Adrenal gland (tissue), 12 donors: ENCODE measurements around the gene SEC11A. TPM values are rescaled to one million over a fixed set of nuclear protein-coding genes. Genes with fewer than 3 reads are reported as not detected.
A peak's percentile ranks its signal among the peaks of the same experiment; 100 is the strongest.

Experiments
- DNase-seq, 7 donors: peaks; one replicate each; pipeline ENCODE4 v3.0.0-alpha.2; 2019 to 2020
- H3K27ac ChIP-seq, 5 donors: fragments of 200-600 bp; sonication (generic) in 4 of 5; 1 replicate in 3 of 5; 2 replicates in 2 of 5; pipeline versions ENCODE4 v1.5.1 to v1.8.0; 2016 to 2020; ENCODE audit warnings: mild to moderate bottlenecking in 1 of 5
- H3K27me3 ChIP-seq: fragments of 200-600 bp; 2 replicates; pipeline ENCODE4 v1.8.0; 2021
- H3K36me3 ChIP-seq, 2 donors: fragments of 200-600 bp; replicated peaks in 1 of 2; 1 replicate in 1 of 2; 2 replicates in 1 of 2; pipeline versions ENCODE4 v1.5.1 to v1.8.0; 2018 to 2022
- H3K4me1 ChIP-seq, 2 donors: fragments of 200-600 bp; replicated peaks in 1 of 2; 1 replicate in 1 of 2; 2 replicates in 1 of 2; pipeline versions ENCODE4 v1.5.1 to v1.8.0; 2018 to 2021
- H3K4me3 ChIP-seq, 4 donors: fragments of 200-600 bp; sonication (generic) in 3 of 4; one replicate each; pipeline ENCODE4 v1.5.1; 2016 to 2018
- H3K9me3 ChIP-seq, 3 donors: fragments of 200-600 bp; sonication (generic) in 1 of 3; replicated peaks in 1 of 3; 1 replicate in 2 of 3; 2 replicates in 1 of 3; pipeline versions ENCODE4 v1.5.1 to v1.8.0; 2016 to 2021
- POLR2A ChIP-seq, 2 donors: fragments of 450-650 bp; IDR thresholded peaks; one replicate each; pipeline ENCODE4 v1.6.1; 2017; ENCODE audit warnings: antibody characterized with exemption in 2 of 2, mild to moderate bottlenecking in 2 of 2, moderate library complexity in 1 of 2
- WGBS, 4 donors: extraction: QIAGEN DNeasy Blood & Tissue Kit in 2 of 4; methylation state at CpG; one replicate each; pipeline versions ENCODE4 v1.1.5 to v1.1.7; 2013 to 2017; 5-methylcytosine and 5-hydroxymethylcytosine counted together
- intact Hi-C, 2 donors: fragments of 100-400 bp; cut with DNase I; formaldehyde crosslinking; loops; one replicate each; pipeline versions ENCODE4 v1.14.1 to v1.15.0; 2022 to 2023
- polyA plus RNA-seq, 3 donors: library from polyadenylated mRNA; stranded (reverse); fragments of 200-250 nt in 2 of 3; fragments of 350-450 nt in 1 of 3; fragmentation: Illumina TruSeq in 1 of 3; extraction: RNeasy Lipid Tissue Mini Kit (QIAGEN cat#74804) in 1 of 3; gene quantifications; one replicate each; pipeline ENCODE4 v1.2.3, GENCODE V29; 2013 to 2014
- total RNA-seq, 9 donors: library from RNA; depleted of rRNA in 4 of 9; stranded (reverse); fragments of >200 nt in 4 of 9; fragments of 120-200 nt in 1 of 9; fragmentation: NEBNext Ultra II Directional in 1 of 9; extraction: Animal tissue kit (Norgen Biotek cat#: 25700) in 1 of 9; gene quantifications; one replicate each; pipeline versions ENCODE4 v1.1.0 to v1.2.4, GENCODE V29; 2013 to 2023
- TF ChIP-seq, protein P1 (sequence below), 6 experiments: fragments of 450-650 bp in 4 of 6; fragments of 200-600 bp in 2 of 6; sonication (generic) in 1 of 6; IDR thresholded peaks; 1 replicate in 5 of 6; 2 replicates in 1 of 6; pipeline versions ENCODE4 v1.5.1 to v1.8.0; 2016 to 2021; ENCODE audit warnings: antibody characterized with exemption in 6 of 6, mild to moderate bottlenecking in 2 of 6, moderate library complexity in 1 of 6
- donor health status: healthy with polysubstance abuse.
- donor health status: Bipolar disorder and iron deficiency.
- donor health status: DM: yes; HTN: yes; CAD: no.
- donor health status: DM: no; HTN: no; CAD: no.
- donor health status: DM: no; HTN: no; CAD: no.
- donor health status: DM: yes; HTN: yes; CAD: no.

SEC11A gene
- total and polyA plus RNA-seq, 12 donors = 130 to 240 (median 168) TPM

DNA sequence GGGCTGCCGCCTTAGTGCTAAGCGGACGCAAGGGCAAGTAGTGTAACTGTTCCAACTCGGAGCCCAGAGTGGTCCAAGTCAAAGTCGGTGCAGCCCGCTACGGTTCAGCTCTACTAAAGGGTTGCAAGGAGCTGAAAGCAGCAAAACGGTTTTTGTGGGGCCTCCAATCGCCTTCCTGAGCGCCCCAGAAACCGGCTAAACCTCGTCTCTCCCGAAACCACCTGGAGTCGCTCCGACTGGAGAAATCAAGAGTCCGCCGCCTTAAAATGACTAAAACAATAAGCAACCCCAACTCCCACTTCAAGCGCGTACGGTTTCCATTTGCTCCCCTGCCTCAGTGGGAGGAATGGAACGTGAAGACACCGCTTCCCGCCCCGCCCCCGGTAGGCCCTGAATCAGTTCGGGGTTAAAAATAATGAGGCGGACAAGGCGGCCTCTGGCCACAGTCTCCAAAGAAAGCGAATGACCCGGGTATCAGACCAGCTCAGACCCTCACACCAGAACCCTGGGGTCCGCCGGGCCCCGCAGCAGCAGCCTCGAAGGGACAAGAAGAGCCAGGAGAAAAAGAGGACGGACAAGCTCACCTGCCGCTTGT, 401 bp downstream of the SEC11A start:
- Histone ChIP-seq H3K27me3 (no peaks in the 10 kb centered on the region), H3K4me3 (peak overlapping the region; percentile 49 to 82 (median 58)), H3K9me3 (no peaks in the 10 kb centered on the region), H3K4me1 (peaks cover 8 to 31% of the 10 kb centered on the region in 2 donors), H3K27ac (peak overlapping the region; percentile 87 to 97 (median 90)), H3K36me3 (peaks cover 0 to 5% of the 10 kb centered on the region in 2 donors)
- WGBS, 4 donors = 0 to 1% (median 1%) methylated on average over 20 to 36 of the region's 36 CpGs
- TF ChIP-seq, protein P1, sequence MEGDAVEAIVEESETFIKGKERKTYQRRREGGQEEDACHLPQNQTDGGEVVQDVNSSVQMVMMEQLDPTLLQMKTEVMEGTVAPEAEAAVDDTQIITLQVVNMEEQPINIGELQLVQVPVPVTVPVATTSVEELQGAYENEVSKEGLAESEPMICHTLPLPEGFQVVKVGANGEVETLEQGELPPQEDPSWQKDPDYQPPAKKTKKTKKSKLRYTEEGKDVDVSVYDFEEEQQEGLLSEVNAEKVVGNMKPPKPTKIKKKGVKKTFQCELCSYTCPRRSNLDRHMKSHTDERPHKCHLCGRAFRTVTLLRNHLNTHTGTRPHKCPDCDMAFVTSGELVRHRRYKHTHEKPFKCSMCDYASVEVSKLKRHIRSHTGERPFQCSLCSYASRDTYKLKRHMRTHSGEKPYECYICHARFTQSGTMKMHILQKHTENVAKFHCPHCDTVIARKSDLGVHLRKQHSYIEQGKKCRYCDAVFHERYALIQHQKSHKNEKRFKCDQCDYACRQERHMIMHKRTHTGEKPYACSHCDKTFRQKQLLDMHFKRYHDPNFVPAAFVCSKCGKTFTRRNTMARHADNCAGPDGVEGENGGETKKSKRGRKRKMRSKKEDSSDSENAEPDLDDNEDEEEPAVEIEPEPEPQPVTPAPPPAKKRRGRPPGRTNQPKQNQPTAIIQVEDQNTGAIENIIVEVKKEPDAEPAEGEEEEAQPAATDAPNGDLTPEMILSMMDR (IDR thresholded peaks at IDR 0.05) = peak in 1 of 6 experiments; percentile 13
- TF ChIP-seq POLR2A (IDR thresholded peaks at IDR 0.05) = no peak
- DNase-seq = peak; percentile 25 to 66 (median 38)
- intact Hi-C loops = loop anchor here (10.0 kb wide), 2 partner anchors 61 to 219 kb away; partner anchors contain the start of genes NMB (in 2 of the 2) and WDR73 (in 2 of the 2)

DNA sequence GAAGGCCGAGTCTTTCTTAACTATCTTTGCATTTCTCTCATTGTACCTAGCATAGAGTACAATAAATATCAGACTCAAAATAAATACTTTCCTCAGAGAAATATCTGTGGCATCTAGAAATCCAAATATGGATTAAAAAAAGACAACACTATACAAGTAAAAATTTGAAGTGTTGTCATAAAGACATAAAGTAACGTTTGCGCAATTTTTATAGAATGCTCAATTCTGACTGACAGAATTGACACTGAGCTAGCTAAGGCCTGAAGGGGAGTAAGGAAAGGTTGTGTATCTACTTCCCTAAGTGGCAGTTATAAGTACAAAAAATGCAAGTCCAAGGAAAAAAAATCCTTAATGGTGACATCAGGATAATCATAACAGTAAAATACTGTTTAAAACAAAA, 1.1 kb downstream of the SEC11A start:
- H3K27me3 ChIP-seq = no peaks in the 10 kb centered on the region
- no peaks in the 10 kb centered on the region for H3K9me3 ChIP-seq
- H3K36me3 ChIP-seq = peaks cover 0 to 8% of the 10 kb centered on the region in 2 donors
- TF ChIP-seq, protein P1 (IDR thresholded peaks at IDR 0.05) = no peak
- TF ChIP-seq POLR2A (IDR thresholded peaks at IDR 0.05) = no peak
- intact Hi-C loops = loop anchor here (10.0 kb wide), 2 partner anchors 60 to 220 kb away; partner anchors contain the start of genes NMB (in 2 of the 2) and WDR73 (in 2 of the 2)
- 40 to 50% (median 43%) methylated on average over 3 of the region's 3 CpGs for WGBS, 4 donors
- no peak for DNase-seq
- peak overlapping the region in 1 of 4 donors; percentile 82 for H3K4me3 ChIP-seq
- peak overlapping the region in 2 of 5 donors; percentile 87 to 92 for H3K27ac ChIP-seq
- peaks cover 8 to 31% of the 10 kb centered on the region in 2 donors for H3K4me1 ChIP-seq

DNA sequence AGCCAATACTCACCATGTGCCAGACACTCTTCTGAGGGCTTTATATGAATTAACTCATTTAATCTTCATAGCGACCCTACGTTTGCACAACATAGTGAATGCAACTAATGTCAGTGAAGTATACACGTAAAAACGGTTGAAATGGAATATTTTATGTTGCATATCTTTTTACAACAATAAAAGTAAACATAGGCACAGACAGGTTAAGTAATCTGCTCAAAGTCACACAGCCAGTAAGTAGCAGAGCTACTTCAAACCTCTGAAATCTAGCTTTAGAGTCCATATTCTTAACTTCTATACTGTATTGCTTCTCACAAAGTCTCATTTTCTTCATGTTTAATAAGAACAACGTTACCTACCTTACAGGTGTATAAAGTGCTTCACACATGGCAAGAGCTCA, 1.6 kb downstream of the SEC11A start:
- Histone ChIP-seq H3K36me3 (peaks cover 0 to 8% of the 10 kb centered on the region in 2 donors), H3K27ac (no peak overlapping the region), H3K4me1 (peaks cover 8 to 31% of the 10 kb centered on the region in 2 donors), H3K27me3 (no peaks in the 10 kb centered on the region), H3K4me3 (peak overlapping the region in 1 of 4 donors; percentile 82), H3K9me3 (no peaks in the 10 kb centered on the region)
- no peak for DNase-seq
- 66 to 79% (median 75%) methylated on average over 5 of the region's 5 CpGs for WGBS, 4 donors
- intact Hi-C loops = loop anchor here (10.0 kb wide), 2 partner anchors 60 to 220 kb away; partner anchors contain the start of genes NMB (in 2 of the 2) and WDR73 (in 2 of the 2)
- TF ChIP-seq, protein P1 (IDR thresholded peaks at IDR 0.05) = no peak
- TF ChIP-seq POLR2A (IDR thresholded peaks at IDR 0.05) = no peak

DNA sequence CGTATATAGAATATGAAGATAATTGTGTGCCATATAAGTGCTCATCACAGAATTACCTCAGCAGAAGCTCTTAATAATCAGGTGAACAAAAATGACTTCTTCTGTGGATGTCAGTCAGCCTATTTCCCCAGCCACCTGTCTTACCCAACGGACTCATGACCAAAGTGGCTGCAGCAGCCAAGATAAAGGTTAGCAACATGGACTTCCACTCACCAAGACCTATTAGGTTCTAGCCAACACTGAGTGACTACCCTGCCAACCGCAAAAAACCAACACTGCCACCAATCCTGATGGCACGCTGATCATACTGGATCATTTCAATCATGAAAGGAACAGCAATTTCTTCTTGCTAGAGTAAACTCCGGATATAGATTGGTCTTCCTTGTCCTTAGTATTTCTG, 12.1 kb downstream of the SEC11A start:
- WGBS, 4 donors = 92 to 97% (median 95%) methylated on average over 5 of the region's 5 CpGs
- Histone ChIP-seq H3K27ac (peak overlapping the region in 2 of 5 donors; percentile 19 to 54), H3K4me3 (no peak overlapping the region), H3K27me3 (no peaks in the 10 kb centered on the region), H3K9me3 (no peaks in the 10 kb centered on the region), H3K36me3 (no peaks in the 10 kb centered on the region), H3K4me1 (peaks cover 15 to 33% of the 10 kb centered on the region in 2 donors)
- DNase-seq = peak in 2 of 7 donors; percentile 15 to 34
- TF ChIP-seq POLR2A (IDR thresholded peaks at IDR 0.05) = no peak
- TF ChIP-seq, protein P1 (IDR thresholded peaks at IDR 0.05) = no peak
- intact Hi-C loops = no loop called here
